Measurements from ENCODE around the gene CSK. TPM values are rescaled to one million over a fixed set of nuclear protein-coding genes. Genes with fewer than 3 reads are reported as not detected.

CSK gene
- polyA plus RNA-seq, 1 of the 3 experiments (the other 2 are of a cell fraction) = 53.1 TPM

DNA sequence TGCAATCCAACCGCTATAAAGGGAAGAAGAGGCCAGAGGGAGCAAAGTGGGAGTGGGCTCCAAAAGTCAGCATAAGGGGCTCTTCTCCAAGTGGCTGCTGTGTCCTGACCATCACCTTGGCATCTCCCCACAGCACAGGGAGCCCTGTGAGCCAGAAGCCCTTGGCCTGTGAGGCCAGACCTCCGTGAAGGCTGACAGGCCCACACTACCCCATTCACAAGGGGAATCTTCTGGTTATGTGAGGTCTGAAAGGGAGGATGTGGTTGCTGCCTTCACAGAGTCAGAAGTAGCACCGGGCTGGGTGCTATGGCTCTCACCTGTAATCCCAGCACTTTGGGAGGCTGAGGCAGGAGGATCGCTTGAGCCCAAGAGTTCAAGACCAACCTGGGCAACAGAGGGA lies 63.7 kb downstream of the CSK start:
- no peaks in the 10 kb centered on the region for H3K79me2 ChIP-seq (ENCODE audit: insufficient read depth)
- no peak overlapping the region for H3K4me3 ChIP-seq (ENCODE audit: low read depth in 2 of 2, low read length in 1 of 2)
- H3K4me2 ChIP-seq = no peak overlapping the region
- H3K27ac ChIP-seq (ENCODE audit: low read depth in 2 of 2, low read length in 1 of 2) = no peak overlapping the region
- H3K9me2 ChIP-seq = no peaks in the 10 kb centered on the region
- 96% methylated on average over 3 of the region's 4 CpGs for WGBS (ENCODE audit: low lambda C conversion rate)
- H3K9me3 ChIP-seq = no peaks in the 10 kb centered on the region
- CTCF ChIA-PET = interaction anchor here (1.2 to 10.8 kb wide), 3 partner anchors 75 to 213 kb away, joined by 3 to 95 read pairs (median 5); no protein-coding TSS in a partner anchor
- H4K20me1 ChIP-seq (ENCODE audit: insufficient read depth) = no peaks in the 10 kb centered on the region
- H3F3A ChIP-seq (replicated peaks; ENCODE audit: insufficient read depth) = no peaks in the 10 kb centered on the region
- TF ChIP-seq RCOR1 (IDR thresholded peaks at IDR 0.05; ENCODE audit: low read length) = no peak
- TF ChIP-seq RXRA (IDR thresholded peaks at IDR 0.05; ENCODE audit: borderline replicate concordance, low read depth) = no peak
- no peak for TF ChIP-seq GABPA (IDR thresholded peaks at IDR 0.05; ENCODE audit: low read depth)
- TF ChIP-seq GATA2 (CRISPR knock-in tag; IDR thresholded peaks at IDR 0.05) = no peak
- no peak for TF ChIP-seq YY1 (IDR thresholded peaks at IDR 0.05; ENCODE audit: low read depth)
- TF ChIP-seq, protein P1, sequence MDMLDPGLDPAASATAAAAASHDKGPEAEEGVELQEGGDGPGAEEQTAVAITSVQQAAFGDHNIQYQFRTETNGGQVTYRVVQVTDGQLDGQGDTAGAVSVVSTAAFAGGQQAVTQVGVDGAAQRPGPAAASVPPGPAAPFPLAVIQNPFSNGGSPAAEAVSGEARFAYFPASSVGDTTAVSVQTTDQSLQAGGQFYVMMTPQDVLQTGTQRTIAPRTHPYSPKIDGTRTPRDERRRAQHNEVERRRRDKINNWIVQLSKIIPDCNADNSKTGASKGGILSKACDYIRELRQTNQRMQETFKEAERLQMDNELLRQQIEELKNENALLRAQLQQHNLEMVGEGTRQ (IDR thresholded peaks at IDR 0.05; ENCODE audit: borderline replicate concordance, low read depth, low read length) = no peak
- peaks cover 0 to 23% of the 10 kb centered on the region in 2 experiments; a peak in 2 of 4 replicates for H3K4me1 ChIP-seq (ENCODE audit: control insufficient read depth in 1 of 2, insufficient read depth in 2 of 2, low read depth in 1 of 2, low read length in 1 of 2)
- peaks cover 0 to 45% of the 10 kb centered on the region in 2 experiments for H3K36me3 ChIP-seq (replicated peaks in 1 of 2; ENCODE audit: control insufficient read depth in 1 of 2, insufficient read depth in 2 of 2, low read length in 1 of 2)
- no peak for DNase-seq
- H2AFZ ChIP-seq (ENCODE audit: low read depth) = no peak overlapping the region
- no peak overlapping the region for H3K9ac ChIP-seq
- no peaks in the 10 kb centered on the region for H3K27me3 ChIP-seq (ENCODE audit: insufficient read depth)
- POLR2A ChIA-PET = no interaction called here

DNA sequence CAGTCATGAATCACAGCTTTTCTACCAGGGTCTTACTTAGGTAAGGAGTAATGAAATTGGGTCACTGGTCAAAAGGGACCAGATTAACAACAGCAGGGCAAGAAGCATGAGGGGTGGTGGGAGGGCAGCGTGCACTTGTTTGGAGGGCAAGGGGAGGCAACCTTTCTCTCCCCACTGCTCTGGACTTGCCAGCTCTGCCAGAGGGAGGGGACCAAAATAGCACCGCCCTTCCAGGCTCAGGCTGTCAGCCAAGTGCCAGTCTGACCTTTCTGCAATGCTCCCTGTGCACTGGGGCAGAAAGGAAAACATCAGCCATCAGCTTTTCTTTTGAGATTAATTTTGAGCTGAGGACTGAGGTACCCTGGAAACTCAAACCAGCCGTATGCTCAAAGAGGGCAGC lies 65.6 kb downstream of the CSK start:
- DNase-seq = no peak
- Histone ChIP-seq H3F3A (replicated peaks; ENCODE audit: insufficient read depth) (no peaks in the 10 kb centered on the region), H2AFZ (ENCODE audit: low read depth) (no peak overlapping the region), H3K79me2 (ENCODE audit: insufficient read depth) (no peaks in the 10 kb centered on the region), H3K4me1 (ENCODE audit: control insufficient read depth in 1 of 2, insufficient read depth in 2 of 2, low read depth in 1 of 2, low read length in 1 of 2) (peaks cover 0 to 14% of the 10 kb centered on the region in 2 experiments; a peak in 1 of 4 replicates), H4K20me1 (ENCODE audit: insufficient read depth) (no peaks in the 10 kb centered on the region), H3K9ac (no peak overlapping the region), H3K9me2 (no peaks in the 10 kb centered on the region), H3K27ac (ENCODE audit: low read depth in 2 of 2, low read length in 1 of 2) (no peak overlapping the region), H3K4me2 (no peak overlapping the region), H3K4me3 (ENCODE audit: low read depth in 2 of 2, low read length in 1 of 2) (no peak overlapping the region), H3K27me3 (ENCODE audit: insufficient read depth) (no peaks in the 10 kb centered on the region), H3K9me3 (no peaks in the 10 kb centered on the region), H3K36me3 (replicated peaks in 1 of 2; ENCODE audit: control insufficient read depth in 1 of 2, insufficient read depth in 2 of 2, low read length in 1 of 2) (peaks cover 0 to 54% of the 10 kb centered on the region in 2 experiments)
- ChIA-PET CTCF (interaction anchor here (3.7 kb wide), 1 partner anchor 78 kb away, joined by 17 read pairs; no protein-coding TSS in a partner anchor), POLR2A (no interaction called here)
- WGBS (ENCODE audit: low lambda C conversion rate) = 86% methylated on average over 3 of the region's 3 CpGs
- no peak for TF ChIP-seq SIN3A (IDR thresholded peaks at IDR 0.05; ENCODE audit: borderline replicate concordance, low read depth, low read length)
- TF ChIP-seq TAF1 (IDR thresholded peaks at IDR 0.05; ENCODE audit: borderline replicate concordance, low read depth, low read length) = no peak
- no peak for TF ChIP-seq RAD21 (IDR thresholded peaks at IDR 0.05; ENCODE audit: low read length)
- no peak for TF ChIP-seq EZH2phosphoT487 (IDR thresholded peaks at IDR 0.05; ENCODE audit: borderline replicate concordance, low read depth)
- TF ChIP-seq, protein P2, sequence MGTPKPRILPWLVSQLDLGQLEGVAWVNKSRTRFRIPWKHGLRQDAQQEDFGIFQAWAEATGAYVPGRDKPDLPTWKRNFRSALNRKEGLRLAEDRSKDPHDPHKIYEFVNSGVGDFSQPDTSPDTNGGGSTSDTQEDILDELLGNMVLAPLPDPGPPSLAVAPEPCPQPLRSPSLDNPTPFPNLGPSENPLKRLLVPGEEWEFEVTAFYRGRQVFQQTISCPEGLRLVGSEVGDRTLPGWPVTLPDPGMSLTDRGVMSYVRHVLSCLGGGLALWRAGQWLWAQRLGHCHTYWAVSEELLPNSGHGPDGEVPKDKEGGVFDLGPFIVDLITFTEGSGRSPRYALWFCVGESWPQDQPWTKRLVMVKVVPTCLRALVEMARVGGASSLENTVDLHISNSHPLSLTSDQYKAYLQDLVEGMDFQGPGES (IDR thresholded peaks at IDR 0.05; ENCODE audit: low read depth, low read length) = no peak
- TF ChIP-seq MXI1 (IDR thresholded peaks at IDR 0.05; ENCODE audit: low read depth, low read length) = no peak
- TF ChIP-seq RXRA (IDR thresholded peaks at IDR 0.05; ENCODE audit: borderline replicate concordance, low read depth) = no peak
- TF ChIP-seq, protein P3, sequence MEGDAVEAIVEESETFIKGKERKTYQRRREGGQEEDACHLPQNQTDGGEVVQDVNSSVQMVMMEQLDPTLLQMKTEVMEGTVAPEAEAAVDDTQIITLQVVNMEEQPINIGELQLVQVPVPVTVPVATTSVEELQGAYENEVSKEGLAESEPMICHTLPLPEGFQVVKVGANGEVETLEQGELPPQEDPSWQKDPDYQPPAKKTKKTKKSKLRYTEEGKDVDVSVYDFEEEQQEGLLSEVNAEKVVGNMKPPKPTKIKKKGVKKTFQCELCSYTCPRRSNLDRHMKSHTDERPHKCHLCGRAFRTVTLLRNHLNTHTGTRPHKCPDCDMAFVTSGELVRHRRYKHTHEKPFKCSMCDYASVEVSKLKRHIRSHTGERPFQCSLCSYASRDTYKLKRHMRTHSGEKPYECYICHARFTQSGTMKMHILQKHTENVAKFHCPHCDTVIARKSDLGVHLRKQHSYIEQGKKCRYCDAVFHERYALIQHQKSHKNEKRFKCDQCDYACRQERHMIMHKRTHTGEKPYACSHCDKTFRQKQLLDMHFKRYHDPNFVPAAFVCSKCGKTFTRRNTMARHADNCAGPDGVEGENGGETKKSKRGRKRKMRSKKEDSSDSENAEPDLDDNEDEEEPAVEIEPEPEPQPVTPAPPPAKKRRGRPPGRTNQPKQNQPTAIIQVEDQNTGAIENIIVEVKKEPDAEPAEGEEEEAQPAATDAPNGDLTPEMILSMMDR (IDR thresholded peaks at IDR 0.05) = no peak
- TF ChIP-seq GATA2 (CRISPR knock-in tag; IDR thresholded peaks at IDR 0.05) = no peak
- no peak for TF ChIP-seq GABPA (IDR thresholded peaks at IDR 0.05; ENCODE audit: low read depth)
- no peak for TF ChIP-seq ELF1 (IDR thresholded peaks at IDR 0.05)
- TF ChIP-seq TEAD4 (IDR thresholded peaks at IDR 0.05; ENCODE audit: borderline replicate concordance, insufficient read depth) = no peak
- no peak for TF ChIP-seq FOXM1 (IDR thresholded peaks at IDR 0.05; ENCODE audit: low read depth)
- TF ChIP-seq CHD2 (IDR thresholded peaks at IDR 0.05; ENCODE audit: low read length, partially characterized antibody) = no peak
- no peak for TF ChIP-seq POLR2AphosphoS5 (IDR thresholded peaks at IDR 0.05; ENCODE audit: low read depth, low read length)
